ENCODE data around the gene NHLH1. TPM values are rescaled to one million over a fixed set of nuclear protein-coding genes. Genes with fewer than 3 reads are reported as not detected.

NHLH1 gene
- total RNA-seq, 4 donors from 2014 or later, result 0.46 TPM; not detected in 3

- ATAC-seq (ENCODE audit: low FRiP score), result no peak
- TF ChIP-seq CTCF (IDR thresholded peaks at IDR 0.05), result no peak
- DNase-seq (ENCODE audit: low spot score), result no peak
Observed at GRCh38 chr1:160371346-160371631, 4.4 kb downstream of the NHLH1 start.

GRCh38 chr1:160371756-160372155 is 4.9 kb downstream of the NHLH1 start:
- TF ChIP-seq CTCF (IDR thresholded peaks at IDR 0.05), result no peak
- DNase-seq (ENCODE audit: low spot score), result no peak
- no peak for ATAC-seq (ENCODE audit: low FRiP score)

GRCh38 chr1:160373696-160374095 is 6.8 kb downstream of the NHLH1 start:
- TF ChIP-seq CTCF (IDR thresholded peaks at IDR 0.05), result no peak
- DNase-seq (ENCODE audit: low spot score) (no peak), ATAC-seq (ENCODE audit: low FRiP score) (no peak)

- DNase-seq (ENCODE audit: low spot score), result no peak
- TF ChIP-seq CTCF (IDR thresholded peaks at IDR 0.05), result no peak
- ATAC-seq (ENCODE audit: low FRiP score), result no peak
Observed at GRCh38 chr1:160374306-160375110, 7.6 kb downstream of the NHLH1 start.

GRCh38 chr1:160375788-160376524 is 9.1 kb downstream of the NHLH1 start:
- no peak for DNase-seq (ENCODE audit: low spot score)
- ATAC-seq (ENCODE audit: low FRiP score), result no peak
- no peak for TF ChIP-seq CTCF (IDR thresholded peaks at IDR 0.05)

- peak in 1 of 3 donors; percentile 61 for TF ChIP-seq CTCF (IDR thresholded peaks at IDR 0.05)
- no peak for DNase-seq (ENCODE audit: low spot score)
- ATAC-seq (ENCODE audit: low FRiP score), result no peak
Observed at GRCh38 chr1:160376525-160377131, 9.8 kb downstream of the NHLH1 start.
